T-helper 17 cell (primary cell): Measurements from ENCODE around the gene ARMH3. TPM values are rescaled to one million over a fixed set of nuclear protein-coding genes. Genes with fewer than 3 reads are reported as not detected.

ENCODE experiments used
- ATAC-seq: fragments of 150-1000 bp; cut with Tn5 transposase; 2 replicates; pipeline ENCODE4 v1.10.0; 2021; ENCODE audit warnings: mild to moderate bottlenecking, moderate library complexity
- DNase-seq, 3 donors: peaks; one replicate each; pipeline versions ENCODE4 v3.0.0 to v3.0.0-alpha.2; 2020 to 2021
- H3K9me3 ChIP-seq: one replicate; pipeline ENCODE4 v1.7.0; 2013; ENCODE audit warnings: low read length, mild to moderate bottlenecking; ENCODE audit not compliant: control insufficient read depth, poor library complexity, severe bottlenecking
- H3K27ac Mint-ChIP-seq: one replicate; pipeline ENCODE4 v1.8.0; 2022; ENCODE audit warnings: mild to moderate bottlenecking, moderate library complexity, mixed read lengths
- H3K27me3 Mint-ChIP-seq: one replicate; pipeline ENCODE4 v1.8.0; 2022; ENCODE audit warnings: mixed read lengths
- H3K36me3 Mint-ChIP-seq: one replicate; pipeline ENCODE4 v1.8.0; 2022; ENCODE audit warnings: low read depth, mixed read lengths
- H3K4me1 Mint-ChIP-seq: one replicate; pipeline ENCODE4 v1.8.0; 2022; ENCODE audit warnings: mild to moderate bottlenecking, mixed read lengths
- H3K4me3 Mint-ChIP-seq: one replicate; pipeline ENCODE4 v1.8.0; 2022; ENCODE audit warnings: mild to moderate bottlenecking, moderate library complexity, mixed read lengths
- total RNA-seq, 4 donors: library from RNA in 2 of 4; stranded (reverse) in 2 of 4; gene quantifications; one replicate each; pipeline ENCODE4 v1.2.3 and lab custom pipeline; 2022 to 2026

Gene ARMH3
- total RNA-seq, 2 donors from 2014 or later, result 25.6 to 27.2 TPM

DNA sequence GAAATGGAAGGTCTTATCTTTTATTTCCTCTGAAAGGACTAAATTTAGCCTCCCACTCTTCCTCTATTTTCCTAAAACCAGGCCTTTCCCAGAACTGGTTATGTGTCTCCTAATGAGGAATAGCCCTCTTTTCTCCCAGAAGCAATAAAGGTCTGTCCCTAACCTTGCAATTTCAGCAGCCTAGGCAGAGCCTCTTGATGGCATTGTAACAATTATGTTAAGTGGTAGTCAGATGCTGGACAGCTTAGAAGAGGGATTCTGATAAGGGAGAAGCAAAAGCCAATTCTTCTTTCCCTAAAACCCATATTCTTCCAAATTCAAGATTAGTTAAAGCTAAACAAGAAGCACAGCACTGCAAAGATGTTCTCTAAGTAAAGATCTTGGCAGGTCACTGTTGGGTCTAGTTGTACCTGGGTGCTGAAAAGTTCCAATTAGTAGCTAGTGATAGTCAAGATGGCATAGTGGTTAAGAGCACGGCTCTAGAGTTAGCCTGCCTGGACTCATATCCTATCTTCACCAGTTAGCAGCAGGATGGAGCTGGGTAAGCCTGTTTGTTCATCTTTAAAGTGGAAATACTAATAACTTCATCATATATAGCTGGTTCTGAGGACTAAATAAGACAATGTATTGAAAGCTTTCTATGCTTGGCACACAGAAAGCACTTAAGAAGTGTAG lies 198.0 kb downstream of the ARMH3 start:
- H3K9me3 ChIP-seq, result no peaks in the 10 kb centered on the region
- ATAC-seq (no peak), DNase-seq (no peak)
- no peak overlapping the region for H3K4me3 Mint-ChIP-seq
- H3K4me1 Mint-ChIP-seq, result peaks cover 17% of the 10 kb centered on the region
- H3K27ac Mint-ChIP-seq, result no peak overlapping the region
- peaks cover 7% of the 10 kb centered on the region for H3K36me3 Mint-ChIP-seq
- H3K27me3 Mint-ChIP-seq, result no peaks in the 10 kb centered on the region

GRCh38 chr10:101856626-101857025 lies 199.3 kb downstream of the ARMH3 start:
- no peak for ATAC-seq
- peaks cover 17% of the 10 kb centered on the region for H3K4me1 Mint-ChIP-seq
- no peak overlapping the region for H3K27ac Mint-ChIP-seq
- H3K4me3 Mint-ChIP-seq, result no peak overlapping the region
- H3K9me3 ChIP-seq, result no peaks in the 10 kb centered on the region
- no peak for DNase-seq
- H3K36me3 Mint-ChIP-seq, result peaks cover 5% of the 10 kb centered on the region
- H3K27me3 Mint-ChIP-seq, result no peaks in the 10 kb centered on the region

- no peak for DNase-seq
- Mint-ChIP-seq H3K4me1 (peaks cover 6% of the 10 kb centered on the region), H3K36me3 (peaks cover 5% of the 10 kb centered on the region), H3K27ac (no peak overlapping the region), H3K27me3 (no peaks in the 10 kb centered on the region), H3K4me3 (no peak overlapping the region)
- ATAC-seq, result no peak
- H3K9me3 ChIP-seq, result no peaks in the 10 kb centered on the region
Observed at GRCh38 chr10:101851411-101852116, 204.4 kb downstream of the ARMH3 start.

DNA sequence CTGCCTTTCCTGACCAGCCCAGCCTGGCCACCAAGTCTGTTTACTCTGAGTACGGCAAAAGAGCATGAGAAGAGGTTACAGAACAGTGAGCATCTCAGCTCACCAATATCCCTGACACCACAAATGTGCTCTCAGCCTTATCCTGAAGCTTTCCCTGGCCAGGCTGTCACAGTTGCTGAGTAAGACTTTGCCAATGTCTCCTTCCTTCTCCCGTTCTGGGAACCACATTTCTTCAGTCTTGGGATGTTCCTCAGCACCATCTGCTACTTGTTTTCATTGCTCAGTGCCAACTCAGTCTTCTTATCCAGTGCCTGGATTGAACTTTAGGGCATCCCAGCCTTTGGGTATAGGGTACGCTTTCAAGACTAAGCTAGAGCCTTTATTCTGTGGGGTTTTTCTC lies 205.2 kb downstream of the ARMH3 start:
- Mint-ChIP-seq H3K4me3 (no peak overlapping the region), H3K4me1 (peaks cover 6% of the 10 kb centered on the region), H3K27ac (peak overlapping the region; percentile 76), H3K27me3 (no peaks in the 10 kb centered on the region), H3K36me3 (peaks cover 5% of the 10 kb centered on the region)
- H3K9me3 ChIP-seq, result no peaks in the 10 kb centered on the region
- DNase-seq, result no peak
- ATAC-seq, result no peak

GRCh38 chr10:101848894-101849351 lies 207.1 kb downstream of the ARMH3 start:
- no peak for ATAC-seq
- no peak overlapping the region for H3K4me3 Mint-ChIP-seq
- H3K4me1 Mint-ChIP-seq, result peaks cover 15% of the 10 kb centered on the region
- peaks cover 5% of the 10 kb centered on the region for H3K36me3 Mint-ChIP-seq
- no peak overlapping the region for H3K27ac Mint-ChIP-seq
- no peak for DNase-seq
- H3K9me3 ChIP-seq, result no peaks in the 10 kb centered on the region
- H3K27me3 Mint-ChIP-seq, result no peaks in the 10 kb centered on the region

DNA sequence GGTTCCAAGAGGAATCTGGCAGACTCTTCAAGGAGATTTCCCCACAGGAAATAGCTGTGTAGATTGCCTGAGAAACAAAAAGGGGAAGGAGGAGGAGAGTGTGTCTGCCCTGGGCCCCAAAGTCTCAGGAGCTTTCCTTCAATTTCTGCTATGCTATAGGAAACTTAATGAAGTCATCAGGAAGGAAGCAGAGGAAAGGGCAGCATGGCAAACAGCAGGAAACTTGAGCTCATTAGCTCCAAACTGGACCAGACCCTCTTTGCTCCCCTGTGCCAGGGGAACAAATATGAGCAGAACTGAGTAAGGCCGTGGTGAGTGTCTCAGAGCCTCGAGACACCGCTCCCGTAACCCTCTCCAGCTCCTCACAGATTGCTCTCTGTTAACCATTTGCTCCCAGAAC lies 207.6 kb downstream of the ARMH3 start:
- ATAC-seq, result no peak
- H3K27me3 Mint-ChIP-seq, result no peaks in the 10 kb centered on the region
- H3K4me1 Mint-ChIP-seq, result peaks cover 17% of the 10 kb centered on the region
- H3K27ac Mint-ChIP-seq, result no peak overlapping the region
- peaks cover 5% of the 10 kb centered on the region for H3K36me3 Mint-ChIP-seq
- no peak for DNase-seq
- no peak overlapping the region for H3K4me3 Mint-ChIP-seq
- H3K9me3 ChIP-seq, result no peaks in the 10 kb centered on the region

DNA sequence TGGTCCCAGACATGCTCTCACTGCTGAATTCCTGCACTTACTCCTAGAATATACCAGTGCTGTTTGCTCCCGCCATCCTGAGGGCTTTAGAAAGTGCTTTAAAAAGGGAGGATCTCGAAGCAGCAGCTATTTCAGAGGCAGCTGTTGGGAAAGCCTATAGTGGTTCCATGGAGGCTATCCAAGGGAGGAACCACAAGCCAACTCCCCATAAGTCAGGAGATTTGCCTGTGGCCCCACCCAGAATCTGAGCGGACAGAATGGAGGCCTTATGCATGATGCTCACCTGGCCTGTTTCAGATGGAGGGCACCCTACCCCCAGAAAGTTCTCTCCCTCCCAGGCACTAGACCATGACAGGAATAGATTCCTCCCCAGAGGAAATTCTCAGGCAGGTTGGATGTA lies 210.1 kb downstream of the ARMH3 start:
- Mint-ChIP-seq H3K4me1 (peaks cover 30% of the 10 kb centered on the region), H3K27ac (no peak overlapping the region), H3K27me3 (no peaks in the 10 kb centered on the region), H3K36me3 (peaks cover 5% of the 10 kb centered on the region), H3K4me3 (no peak overlapping the region)
- H3K9me3 ChIP-seq, result no peaks in the 10 kb centered on the region
- ATAC-seq, result no peak
- DNase-seq, result no peak

- peak within 1 kb of the TSS; percentile 77 for H3K27ac Mint-ChIP-seq
- DNase-seq (peak; percentile 47 to 69 (median 57)), ATAC-seq (peak; percentile 70)
- H3K27me3 Mint-ChIP-seq, result no peaks in the 10 kb centered on the region
- H3K36me3 Mint-ChIP-seq, result no peaks in the 10 kb centered on the region
- peak within 1 kb of the TSS; percentile 88 for H3K4me3 Mint-ChIP-seq
- peaks cover 39% of the 10 kb centered on the region for H3K4me1 Mint-ChIP-seq
- no peaks in the 10 kb centered on the region for H3K9me3 ChIP-seq
Observed at GRCh38 chr10:101843032-101844021, 212.6 kb downstream of the ARMH3 start, which contains the start of gene KCNIP2. KCNIP2 (minus strand) TSS chr10:101843800; CDS start chr10:101843568, 232 bp downstream.

GRCh38 chr10:101841826-101842225 lies 214.1 kb downstream of the ARMH3 start:
- H3K27me3 Mint-ChIP-seq, result no peaks in the 10 kb centered on the region
- no peak for DNase-seq
- H3K36me3 Mint-ChIP-seq, result no peaks in the 10 kb centered on the region
- H3K27ac Mint-ChIP-seq, result no peak overlapping the region
- H3K4me1 Mint-ChIP-seq, result peaks cover 39% of the 10 kb centered on the region
- no peaks in the 10 kb centered on the region for H3K9me3 ChIP-seq
- no peak overlapping the region for H3K4me3 Mint-ChIP-seq
- ATAC-seq, result no peak

GRCh38 chr10:101840741-101841453 lies 215.1 kb downstream of the ARMH3 start:
- H3K4me1 Mint-ChIP-seq, result peaks cover 41% of the 10 kb centered on the region
- peak overlapping the region; percentile 87 for H3K27ac Mint-ChIP-seq
- peak overlapping the region; percentile 96 for H3K4me3 Mint-ChIP-seq
- peak; percentile 64 to 68 (median 66) for DNase-seq
- ATAC-seq, result peak; percentile 60
- no peaks in the 10 kb centered on the region for H3K9me3 ChIP-seq
- H3K36me3 Mint-ChIP-seq, result no peaks in the 10 kb centered on the region
- no peaks in the 10 kb centered on the region for H3K27me3 Mint-ChIP-seq

GRCh38 chr10:101840102-101840684 lies 215.8 kb downstream of the ARMH3 start:
- Mint-ChIP-seq H3K4me3 (peak overlapping the region; percentile 96), H3K4me1 (peaks cover 46% of the 10 kb centered on the region), H3K27me3 (no peaks in the 10 kb centered on the region), H3K27ac (peak overlapping the region; percentile 87), H3K36me3 (no peaks in the 10 kb centered on the region)
- H3K9me3 ChIP-seq, result no peaks in the 10 kb centered on the region
- DNase-seq (peak in 1 of 3 donors; percentile 22), ATAC-seq (peak; percentile 5)

DNA sequence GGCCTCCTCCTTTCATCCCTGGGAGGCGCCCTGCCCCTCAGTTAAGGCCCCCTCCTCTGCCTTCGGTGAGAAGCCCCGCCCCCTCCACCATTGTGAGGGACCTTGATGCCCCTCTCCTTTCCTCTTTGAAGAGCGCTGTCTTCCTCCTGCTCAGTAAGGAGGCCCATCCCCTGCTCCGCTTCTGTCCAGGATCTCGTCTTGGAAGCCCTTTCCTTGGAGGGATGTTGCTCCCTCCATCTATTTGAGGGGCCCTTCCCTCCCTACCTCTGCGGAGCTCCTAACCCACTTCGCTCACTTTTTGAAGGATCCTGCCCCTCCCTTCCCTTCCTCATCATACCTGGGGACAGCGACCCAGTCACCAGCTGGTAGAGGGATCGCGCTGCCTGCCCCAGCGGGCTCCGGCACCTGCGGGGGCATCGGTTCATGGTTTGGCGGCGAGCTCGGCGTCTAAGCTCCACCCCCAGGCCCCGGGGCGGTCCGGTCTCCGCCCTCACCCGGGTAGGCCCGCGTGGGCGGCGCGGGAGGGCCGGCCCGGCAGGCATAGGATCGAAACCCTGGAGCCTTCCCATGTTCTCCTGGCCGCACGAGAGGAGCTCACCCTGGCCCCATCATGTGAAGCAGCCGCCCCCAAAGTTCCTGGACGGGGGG lies 216.4 kb downstream of the ARMH3 start:
- H3K9me3 ChIP-seq, result no peaks in the 10 kb centered on the region
- no peaks in the 10 kb centered on the region for H3K27me3 Mint-ChIP-seq
- H3K27ac Mint-ChIP-seq, result no peak overlapping the region
- ATAC-seq (peak; percentile 57), DNase-seq (peak; percentile 52 to 72 (median 69))
- no peaks in the 10 kb centered on the region for H3K36me3 Mint-ChIP-seq
- H3K4me1 Mint-ChIP-seq, result peaks cover 51% of the 10 kb centered on the region
- peak overlapping the region; percentile 96 for H3K4me3 Mint-ChIP-seq
